Keratinocyte (primary cell): ENCODE measurements around the gene SZT2. TPM values are rescaled to one million over a fixed set of nuclear protein-coding genes. Genes with fewer than 3 reads are reported as not detected.
"Not testable (repeated sequence)": the region's sequence is repeated elsewhere in the genome, so short reads cannot be mapped to it uniquely, and the experiment has no call there.

Experiments
- DNase-seq: peaks from one replicate; pipeline ENCODE4 v3.0.0-alpha.2; 2011; ENCODE audit warnings: low read depth, missing footprints, low spot score
- FAIRE-seq: peaks from 2 replicates; lab custom pipeline; 2011; peaks lifted over from hg19 to GRCh38; lab: Jason Lieb, UNC
- H2AFZ ChIP-seq: 2 replicates; pipeline ENCODE4 v1.6.0; 2012; ENCODE audit warnings: low read length, control low read depth, inconsistent platforms; ENCODE audit not compliant: control insufficient read depth
- H3K27ac ChIP-seq: 2 replicates; pipeline ENCODE4 v1.5.1; 2011; ENCODE audit warnings: low read length; ENCODE audit not compliant: control insufficient read depth, insufficient read depth
- H3K27me3 ChIP-seq: 3 replicates; pipeline ENCODE4 v1.6.0; 2011; ENCODE audit warnings: low read length; ENCODE audit not compliant: control insufficient read depth, insufficient read depth; ENCODE audit errors: extremely low read depth
- H3K36me3 ChIP-seq, 2 experiments: 2 replicates in 1 of 2; 3 replicates in 1 of 2; pipeline ENCODE4 v1.5.1; 2011; ENCODE audit warnings: low read length in 2 of 2, mild to moderate bottlenecking in 1 of 2; ENCODE audit not compliant: control insufficient read depth in 2 of 2, insufficient read depth in 2 of 2; ENCODE audit errors: extremely low read depth in 1 of 2
- H3K4me1 ChIP-seq: 3 replicates; pipeline ENCODE4 v1.5.1; 2011; ENCODE audit warnings: low read length; ENCODE audit not compliant: control insufficient read depth, insufficient read depth; ENCODE audit errors: extremely low read depth
- H3K4me2 ChIP-seq: 3 replicates; pipeline ENCODE4 v1.6.0; 2011; ENCODE audit warnings: low read depth, low read length; ENCODE audit not compliant: control insufficient read depth, insufficient read depth; ENCODE audit errors: extremely low read depth
- H3K4me3 ChIP-seq, 3 experiments: fragments of 200-600 bp in 1 of 3; sonication (generic) in 1 of 3; 2 replicates in 2 of 3; 3 replicates in 1 of 3; pipeline ENCODE4 v1.5.1; 2011 to 2016; ENCODE audit warnings: low read length in 3 of 3, mild to moderate bottlenecking in 3 of 3, control low read depth in 2 of 3, inconsistent platforms in 1 of 3, low read depth in 1 of 3, mixed read lengths in 1 of 3, mixed run types in 1 of 3, moderate library complexity in 1 of 3; ENCODE audit not compliant: control insufficient read depth in 2 of 3, insufficient read depth in 2 of 3; ENCODE audit errors: extremely low read depth in 1 of 3
- H3K79me2 ChIP-seq: 2 replicates; pipeline ENCODE4 v1.6.0; 2012; ENCODE audit warnings: low read length; ENCODE audit not compliant: control insufficient read depth, insufficient read depth
- H3K9ac ChIP-seq: 3 replicates; pipeline ENCODE4 v1.6.0; 2011; ENCODE audit warnings: low read length; ENCODE audit not compliant: control insufficient read depth, insufficient read depth; ENCODE audit errors: extremely low read depth
- H3K9me1 ChIP-seq: 3 replicates; pipeline ENCODE4 v1.6.0; 2011; ENCODE audit warnings: low read length; ENCODE audit not compliant: control insufficient read depth, insufficient read depth; ENCODE audit errors: extremely low read depth
- H3K9me3 ChIP-seq: 2 replicates; pipeline ENCODE4 v1.5.1; 2012; ENCODE audit warnings: low read depth, low read length; ENCODE audit not compliant: control insufficient read depth
- H4K20me1 ChIP-seq: 3 replicates; pipeline ENCODE4 v1.6.0; 2011; ENCODE audit warnings: low read length; ENCODE audit not compliant: control insufficient read depth, insufficient read depth; ENCODE audit errors: extremely low read depth
- EZH2 ChIP-seq: IDR thresholded peaks from one replicate; pipeline ENCODE4 v1.6.1; 2012; ENCODE audit warnings: inconsistent platforms, mild to moderate bottlenecking, low read length, moderate library complexity
- dilution Hi-C: fragments of 300-500 bp; cut with MboI; formaldehyde crosslinking; loops from one replicate; pipeline ENCODE4 v1.7.0; 2020; ENCODE audit warnings: low sequenced_read_pairs; ENCODE audit not compliant: extremely low pct_ligation_motif_present
- polyA plus RNA-seq, 5 experiments: library from polyadenylated mRNA; depleted of rRNA in 3 of 5; stranded (reverse) in 3 of 5; stranded (forward) in 1 of 5; unstranded in 1 of 5; fragments of >200 nt; gene quantifications; 1 replicate in 1 of 5; 2 replicates in 3 of 5; 3 replicates in 1 of 5; pipeline versions ENCODE4 v1.2.1 to v1.2.3, GENCODE V29; 2011 to 2012; ENCODE audit warnings: missing spikeins in 2 of 5, low read depth in 1 of 5, low replicate concordance in 1 of 5
- TF ChIP-seq, protein P1 (sequence below), 3 experiments: IDR thresholded peaks in 1 of 3; conservative IDR thresholded peaks in 1 of 3; optimal IDR thresholded peaks in 1 of 3; 2 replicates in 2 of 3; 3 replicates in 1 of 3; pipeline versions ENCODE3 to v1.5.1; 2011; ENCODE audit warnings: low read length in 3 of 3, mild to moderate bottlenecking in 3 of 3, moderate library complexity in 2 of 3, control low read depth in 1 of 3, inconsistent platforms in 1 of 3; ENCODE audit not compliant: insufficient read depth in 2 of 3; ENCODE audit errors: extremely low read depth in 1 of 3

The SZT2 gene
- polyA plus RNA-seq, 1 donor (not counting 4 experiments of a cell fraction or from before 2014, with no cell fraction given) = 6.1 TPM

DNA sequence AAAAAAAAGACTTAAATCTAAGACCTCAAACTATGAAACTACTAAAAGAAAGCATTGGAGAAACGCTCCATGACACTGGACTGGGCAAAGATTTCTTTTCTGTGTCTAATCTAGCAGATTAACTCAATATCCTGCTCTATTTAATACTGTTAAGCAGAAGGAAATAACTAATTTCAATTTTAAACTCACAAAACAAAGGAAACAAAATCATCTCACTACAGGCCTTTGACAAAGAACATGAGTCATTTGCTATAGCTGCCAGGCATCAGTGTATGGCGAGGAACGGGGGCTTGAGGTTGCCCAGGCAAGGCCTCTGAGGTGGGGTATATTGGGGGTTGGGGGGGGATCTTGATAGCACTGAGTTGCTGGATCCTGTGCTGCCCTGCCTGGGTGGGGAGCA, 20.9 kb downstream of the SZT2 start:
- peaks cover 11 to 15% of the 10 kb centered on the region in 2 experiments for H3K36me3 ChIP-seq
- H3K4me1 ChIP-seq = no peaks in the 10 kb centered on the region
- no peaks in the 10 kb centered on the region for H3K9me1 ChIP-seq
- DNase-seq (no peak), FAIRE-seq (no peak)
- H3K9me3 ChIP-seq = no peaks in the 10 kb centered on the region
- H3K79me2 ChIP-seq = no peaks in the 10 kb centered on the region
- no peak overlapping the region for H3K27ac ChIP-seq
- no peak overlapping the region for H3K9ac ChIP-seq
- no peaks in the 10 kb centered on the region for H4K20me1 ChIP-seq
- no peak overlapping the region for H3K4me2 ChIP-seq
- TF ChIP-seq EZH2 = no peak
- TF ChIP-seq, protein P1, sequence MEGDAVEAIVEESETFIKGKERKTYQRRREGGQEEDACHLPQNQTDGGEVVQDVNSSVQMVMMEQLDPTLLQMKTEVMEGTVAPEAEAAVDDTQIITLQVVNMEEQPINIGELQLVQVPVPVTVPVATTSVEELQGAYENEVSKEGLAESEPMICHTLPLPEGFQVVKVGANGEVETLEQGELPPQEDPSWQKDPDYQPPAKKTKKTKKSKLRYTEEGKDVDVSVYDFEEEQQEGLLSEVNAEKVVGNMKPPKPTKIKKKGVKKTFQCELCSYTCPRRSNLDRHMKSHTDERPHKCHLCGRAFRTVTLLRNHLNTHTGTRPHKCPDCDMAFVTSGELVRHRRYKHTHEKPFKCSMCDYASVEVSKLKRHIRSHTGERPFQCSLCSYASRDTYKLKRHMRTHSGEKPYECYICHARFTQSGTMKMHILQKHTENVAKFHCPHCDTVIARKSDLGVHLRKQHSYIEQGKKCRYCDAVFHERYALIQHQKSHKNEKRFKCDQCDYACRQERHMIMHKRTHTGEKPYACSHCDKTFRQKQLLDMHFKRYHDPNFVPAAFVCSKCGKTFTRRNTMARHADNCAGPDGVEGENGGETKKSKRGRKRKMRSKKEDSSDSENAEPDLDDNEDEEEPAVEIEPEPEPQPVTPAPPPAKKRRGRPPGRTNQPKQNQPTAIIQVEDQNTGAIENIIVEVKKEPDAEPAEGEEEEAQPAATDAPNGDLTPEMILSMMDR (optimal IDR thresholded peaks at IDR 0.05 in 1 of 3, IDR thresholded peaks at IDR 0.05 in 1 of 3, conservative IDR thresholded peaks at IDR 0.05 in 1 of 3; ENCODE audit: extremely low read depth in 1 of 3, insufficient read depth in 2 of 3, low read length in 3 of 3) = no peak
- H2AFZ ChIP-seq = no peak overlapping the region
- no peaks in the 10 kb centered on the region for H3K27me3 ChIP-seq
- dilution Hi-C loops = no loop called here
- H3K4me3 ChIP-seq = no peak overlapping the region

DNA sequence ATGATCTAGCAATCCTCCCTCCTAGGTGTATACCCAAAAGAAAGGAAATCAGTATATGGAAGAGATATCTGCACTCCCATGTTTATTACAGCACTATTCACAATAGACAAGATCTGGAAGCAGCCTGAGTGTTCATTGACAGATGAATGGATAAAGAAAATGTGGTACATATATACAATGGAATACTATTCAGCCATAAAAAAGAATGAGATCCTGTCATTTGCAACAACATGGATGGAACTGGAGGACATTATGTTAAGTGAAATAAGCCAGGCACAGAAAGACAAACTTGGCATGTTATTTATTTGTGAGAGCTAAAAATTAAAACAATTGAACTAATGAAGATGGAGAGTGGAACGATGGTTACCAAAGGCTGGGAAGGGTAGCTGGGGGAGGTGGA, 23.7 kb downstream of the SZT2 start:
- H3K79me2 ChIP-seq, dilution Hi-C loops, H3K4me3 ChIP-seq, H3K4me1 ChIP-seq, H3K9ac ChIP-seq, FAIRE-seq, H2AFZ ChIP-seq, H3K4me2 ChIP-seq, H3K27ac ChIP-seq, DNase-seq, H3K9me3 ChIP-seq, H4K20me1 ChIP-seq, H3K9me1 ChIP-seq, H3K27me3 ChIP-seq: not testable (repeated sequence)
- H3K36me3 ChIP-seq = peaks cover 16 to 21% of the 10 kb centered on the region in 2 experiments

DNA sequence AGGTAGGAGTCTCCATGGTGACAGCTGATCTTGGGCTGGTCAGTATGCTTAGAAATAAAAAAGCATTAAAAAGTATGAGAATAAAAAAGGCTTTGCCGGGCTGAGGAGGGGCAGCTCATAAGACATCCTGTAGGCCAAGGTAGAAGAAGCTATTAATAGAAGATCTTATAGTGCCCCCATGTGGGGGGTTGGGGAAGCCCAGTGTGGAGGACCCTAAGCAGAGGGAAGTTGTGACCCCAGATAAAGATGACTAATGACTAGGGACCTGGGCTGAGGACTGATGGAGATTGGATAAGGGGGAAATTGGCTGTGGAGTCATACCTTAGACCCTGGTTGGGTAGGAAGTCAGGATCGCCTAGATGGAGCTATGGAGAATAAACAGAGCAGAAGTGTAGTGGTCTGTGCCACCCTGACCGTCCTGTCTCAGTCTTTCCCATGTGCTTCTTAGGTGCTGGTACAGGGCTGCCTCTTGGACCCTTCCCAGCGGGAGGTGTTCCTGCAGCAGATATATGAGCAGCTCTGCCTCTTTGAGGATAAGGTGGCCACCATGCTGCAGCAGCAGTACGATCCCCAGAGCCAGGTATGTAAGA, 25.0 kb downstream of the SZT2 start:
- H3K4me3 ChIP-seq = no peak overlapping the region
- no peaks in the 10 kb centered on the region for H4K20me1 ChIP-seq
- dilution Hi-C loops = no loop called here
- no peak for DNase-seq
- TF ChIP-seq EZH2 = no peak
- TF ChIP-seq, protein P1 (optimal IDR thresholded peaks at IDR 0.05 in 1 of 3, IDR thresholded peaks at IDR 0.05 in 1 of 3, conservative IDR thresholded peaks at IDR 0.05 in 1 of 3; ENCODE audit: extremely low read depth in 1 of 3, insufficient read depth in 2 of 3, low read length in 3 of 3) = peak; percentile 40 to 53 (median 51)
- peaks cover 20 to 22% of the 10 kb centered on the region in 2 experiments for H3K36me3 ChIP-seq
- H2AFZ ChIP-seq = no peak overlapping the region
- no peak for FAIRE-seq
- no peaks in the 10 kb centered on the region for H3K27me3 ChIP-seq
- no peak overlapping the region for H3K4me2 ChIP-seq
- H3K9ac ChIP-seq = no peak overlapping the region
- no peak overlapping the region for H3K27ac ChIP-seq
- H3K4me1 ChIP-seq = no peaks in the 10 kb centered on the region
- H3K9me3 ChIP-seq = no peaks in the 10 kb centered on the region
- no peaks in the 10 kb centered on the region for H3K9me1 ChIP-seq
- no peaks in the 10 kb centered on the region for H3K79me2 ChIP-seq
